K562 (cell line): ENCODE measurements around the gene NBEAL2. TPM values are rescaled to one million over a fixed set of nuclear protein-coding genes. Genes with fewer than 3 reads are reported as not detected.

Source experiments
- ATF4 ChIP-seq: fragments of 450-650 bp; formaldehyde crosslinking; IDR thresholded peaks from 2 replicates; pipeline ENCODE4 v1.4.0; 2022; ENCODE audit warnings: mild to moderate bottlenecking, moderate library complexity
- BCOR ChIP-seq: fragments of 450-650 bp; IDR thresholded peaks from 2 replicates; pipeline ENCODE4 v1.6.1; 2016
- GTF2B ChIP-seq: IDR thresholded peaks from 2 replicates; pipeline ENCODE4 v1.6.1; 2011; ENCODE audit not compliant: insufficient read length; ENCODE audit errors: extremely low read depth
- L3MBTL2 ChIP-seq: fragments of 450-650 bp; IDR thresholded peaks from 2 replicates; pipeline ENCODE4 v1.6.1; 2016; ENCODE audit warnings: mild to moderate bottlenecking, moderate library complexity
- MAFK ChIP-seq: IDR thresholded peaks from 2 replicates; pipeline ENCODE4 v1.6.1; 2011; ENCODE audit warnings: low read length, improper control_type of control experiment
- MCM3 ChIP-seq: fragments of 450-650 bp; IDR thresholded peaks from 2 replicates; pipeline ENCODE4 v1.6.1; 2016
- MED1 ChIP-seq: sonication (generic); formaldehyde crosslinking; IDR thresholded peaks from 2 replicates; pipeline ENCODE4 v1.8.1; 2023; ENCODE audit warnings: missing genetic modification reagents, borderline replicate concordance
- NCOA4 ChIP-seq: fragments of 450-650 bp; IDR thresholded peaks from 2 replicates; pipeline ENCODE4 v1.6.1; 2018; ENCODE audit warnings: mild to moderate bottlenecking; ENCODE audit not compliant: partially characterized antibody
- NFIC ChIP-seq: fragments of 450-650 bp; IDR thresholded peaks from 2 replicates; pipeline ENCODE4 v1.6.1; 2017; ENCODE audit warnings: mild to moderate bottlenecking, inconsistent platforms
- POLR2G ChIP-seq: fragments of 200-400 bp; formaldehyde crosslinking; IDR thresholded peaks from 2 replicates; pipeline ENCODE4 v1.6.1; 2017; ENCODE audit warnings: low read depth, mild to moderate bottlenecking, antibody characterized with exemption, low read length, moderate library complexity
- POLR3G ChIP-seq: IDR thresholded peaks from 2 replicates; pipeline ENCODE4 v1.6.1; 2011; ENCODE audit not compliant: insufficient read length, insufficient replicate concordance; ENCODE audit errors: extremely low read depth
- RNF219 ChIP-seq: fragments of 250-450 bp; sonication (Bioruptor Pico); IDR thresholded peaks from 2 replicates; pipeline ENCODE4 v1.5.0; 2022; ENCODE audit warnings: mild to moderate bottlenecking
- SIRT6 ChIP-seq: IDR thresholded peaks from one replicate; pipeline ENCODE4 v1.6.1; 2012; ENCODE audit warnings: low read depth, mild to moderate bottlenecking, control low read depth, inconsistent platforms, low read length, moderate library complexity
- TCF3 ChIP-seq: sonication (generic); formaldehyde crosslinking; IDR thresholded peaks from 2 replicates; pipeline ENCODE4 v1.4.0; 2020; ENCODE audit warnings: mild to moderate bottlenecking, missing genetic modification reagents
- TEAD1 ChIP-seq, 2 experiments: fragments of 450-650 bp in 1 of 2; sonication (generic) in 1 of 2; formaldehyde crosslinking; IDR thresholded peaks; 2 replicates each; pipeline versions ENCODE4 v1.4.0 to v1.8.0; 2020 to 2022; ENCODE audit warnings: mild to moderate bottlenecking in 2 of 2, missing genetic modification reagents in 1 of 2
- ZBTB8A ChIP-seq: fragments of 450-650 bp; IDR thresholded peaks from 2 replicates; pipeline ENCODE4 v1.6.1; 2018; ENCODE audit warnings: mild to moderate bottlenecking, moderate library complexity; ENCODE audit not compliant: partially characterized antibody
- ZNF174 ChIP-seq: fragments of 250-450 bp; sonication (Bioruptor Pico); IDR thresholded peaks from 2 replicates; pipeline ENCODE4 v1.4.0; 2020; ENCODE audit warnings: mild to moderate bottlenecking
- ZNF280B ChIP-seq: fragments of 250-450 bp; sonication (Bioruptor Pico); IDR thresholded peaks from 2 replicates; pipeline ENCODE4 v1.5.1; 2021; ENCODE audit warnings: mild to moderate bottlenecking
- ZNF354B ChIP-seq: fragments of 250-450 bp; sonication (Bioruptor Pico); IDR thresholded peaks from 2 replicates; pipeline ENCODE4 v1.4.0; 2020
- ZNF764 ChIP-seq: fragments of 250-450 bp; sonication (Bioruptor Pico); IDR thresholded peaks from 2 replicates; pipeline ENCODE4 v1.4.0; 2020; ENCODE audit warnings: low read depth, mild to moderate bottlenecking, moderate library complexity
- ZNF785 ChIP-seq: fragments of 250-450 bp; sonication (Bioruptor Pico); IDR thresholded peaks from 2 replicates; pipeline ENCODE4 v1.4.0; 2020; ENCODE audit warnings: mild to moderate bottlenecking
- polyA plus RNA-seq, 8 experiments: library from polyadenylated mRNA; depleted of rRNA in 4 of 8; stranded (reverse) in 5 of 8; unstranded in 3 of 8; fragments of >200 nt; fragmentation: Nextera tagmentation in 2 of 8; fragmentation: Illumina TruSeq in 1 of 8; extraction: Ambion mirVana in 2 of 8; extraction: Trizol in 1 of 8; gene quantifications; 2 replicates each; pipeline versions ENCODE4 v1.2.1 to v1.2.3, GENCODE V29; 2011 to 2014; ENCODE audit warnings: inconsistent platforms in 1 of 8, missing spikeins in 1 of 8
- total RNA-seq, 7 experiments: library from RNA; depleted of rRNA in 6 of 7; stranded (reverse); fragments of >200 nt in 6 of 7; fragmentation: Illumina TruSeq in 2 of 7; extraction: Trizol in 2 of 7; gene quantifications; 2 replicates each; pipeline versions ENCODE4 v1.2.1 to v1.2.3, GENCODE V29; 2011 to 2021; ENCODE audit warnings: low replicate concordance in 1 of 7
- TF ChIP-seq, protein P1 (sequence below): fragments of 450-650 bp; IDR thresholded peaks from 2 replicates; pipeline ENCODE4 v1.6.1; 2016; ENCODE audit warnings: low read depth, mild to moderate bottlenecking, moderate library complexity
- TF ChIP-seq, protein P2 (sequence below): sonication (generic); formaldehyde crosslinking; IDR thresholded peaks from 2 replicates; pipeline ENCODE4 v1.8.0; 2023; ENCODE audit warnings: mild to moderate bottlenecking, missing genetic modification reagents

Gene NBEAL2
- total and polyA plus RNA-seq, 9 of the 15 experiments (the other 6 are each of a cell fraction or from before 2014, with no cell fraction given): 0.06 to 114 (median 29.6) TPM

GRCh38 chr3:46971742-46972141 is 7.7 kb upstream of the NBEAL2 start (continued):
- TF ChIP-seq GTF2B (no peak), SIRT6 (no peak), ZBTB8A (no peak), NCOA4 (no peak), TEAD1 (CRISPR knock-in tag; IDR thresholded peaks at IDR 0.05) (no peak; a peak in 1 of 4 replicates), MAFK (no peak), ATF4 (no peak), ZNF174 (no peak), BCOR (no peak), L3MBTL2 (no peak), POLR3G (no peak), TCF3 (CRISPR knock-in tag) (peak; percentile 88), MCM3 (no peak), ZNF280B (CRISPR knock-in tag) (no peak), MED1 (no peak), NFIC (no peak), ZNF764 (CRISPR knock-in tag) (no peak), POLR2G (no peak), ZNF785 (CRISPR knock-in tag) (no peak), RNF219 (CRISPR knock-in tag) (no peak), ZNF354B (no peak)
- TF ChIP-seq, protein P1, sequence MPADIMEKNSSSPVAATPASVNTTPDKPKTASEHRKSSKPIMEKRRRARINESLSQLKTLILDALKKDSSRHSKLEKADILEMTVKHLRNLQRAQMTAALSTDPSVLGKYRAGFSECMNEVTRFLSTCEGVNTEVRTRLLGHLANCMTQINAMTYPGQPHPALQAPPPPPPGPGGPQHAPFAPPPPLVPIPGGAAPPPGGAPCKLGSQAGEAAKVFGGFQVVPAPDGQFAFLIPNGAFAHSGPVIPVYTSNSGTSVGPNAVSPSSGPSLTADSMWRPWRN: no peak
- TF ChIP-seq, protein P2, sequence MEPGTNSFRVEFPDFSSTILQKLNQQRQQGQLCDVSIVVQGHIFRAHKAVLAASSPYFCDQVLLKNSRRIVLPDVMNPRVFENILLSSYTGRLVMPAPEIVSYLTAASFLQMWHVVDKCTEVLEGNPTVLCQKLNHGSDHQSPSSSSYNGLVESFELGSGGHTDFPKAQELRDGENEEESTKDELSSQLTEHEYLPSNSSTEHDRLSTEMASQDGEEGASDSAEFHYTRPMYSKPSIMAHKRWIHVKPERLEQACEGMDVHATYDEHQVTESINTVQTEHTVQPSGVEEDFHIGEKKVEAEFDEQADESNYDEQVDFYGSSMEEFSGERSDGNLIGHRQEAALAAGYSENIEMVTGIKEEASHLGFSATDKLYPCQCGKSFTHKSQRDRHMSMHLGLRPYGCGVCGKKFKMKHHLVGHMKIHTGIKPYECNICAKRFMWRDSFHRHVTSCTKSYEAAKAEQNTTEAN: no peak
